Gastrocnemius medialis (tissue), 4 donors: ENCODE data around the gene KCNQ5. TPM values are rescaled to one million over a fixed set of nuclear protein-coding genes. Genes with fewer than 3 reads are reported as not detected.

ENCODE experiments used
- ATAC-seq, 2 donors: fragments of 150-250 bp; one replicate each; pipeline ENCODE4 v1.9.1; 2016
- DNase-seq, 2 donors: peaks; one replicate each; pipeline ENCODE4 v3.0.0-alpha.2; 2019
- H3K27ac ChIP-seq, 4 donors: fragments of 200-600 bp; sonication (generic); 1 replicate in 1 of 4; 2 replicates in 3 of 4; pipeline ENCODE4 v1.5.1; 2016 to 2018; ENCODE audit warnings: mild to moderate bottlenecking in 2 of 4, moderate library complexity in 1 of 4
- H3K27me3 ChIP-seq, 3 donors: fragments of 200-600 bp; sonication (generic) in 2 of 3; 1 replicate in 1 of 3; 2 replicates in 2 of 3; pipeline versions ENCODE4 v1.5.1 to v1.6.0; 2016 to 2019; ENCODE audit warnings: mild to moderate bottlenecking in 1 of 3, moderate library complexity in 1 of 3
- H3K36me3 ChIP-seq, 2 donors: fragments of 200-600 bp; sonication (generic) in 1 of 2; one replicate each; pipeline ENCODE4 v1.5.1; 2017 to 2018
- H3K4me1 ChIP-seq, 2 donors: fragments of 200-600 bp; sonication (generic) in 1 of 2; one replicate each; pipeline ENCODE4 v1.5.1; 2016 to 2017; ENCODE audit warnings: mild to moderate bottlenecking in 2 of 2
- H3K4me3 ChIP-seq, 4 donors: fragments of 200-600 bp; sonication (generic) in 3 of 4; 1 replicate in 1 of 4; 2 replicates in 3 of 4; pipeline ENCODE4 v1.5.1; 2016 to 2019; ENCODE audit warnings: mild to moderate bottlenecking in 2 of 4
- H3K9me3 ChIP-seq, 3 donors: fragments of 200-600 bp; sonication (generic) in 2 of 3; 1 replicate in 1 of 3; 2 replicates in 2 of 3; pipeline ENCODE4 v1.5.1; 2016 to 2019
- CTCF ChIP-seq, 5 experiments: fragments of 450-650 bp in 3 of 5; fragments of 200-600 bp in 2 of 5; sonication (generic) in 2 of 5; IDR thresholded peaks in 4 of 5; conservative IDR thresholded peaks in 1 of 5; 1 replicate in 4 of 5; 2 replicates in 1 of 5; pipeline ENCODE4 v1.5.1; 2016 to 2019; ENCODE audit warnings: antibody characterized with exemption in 5 of 5, mild to moderate bottlenecking in 3 of 5, moderate library complexity in 3 of 5
- POLR2A ChIP-seq, 2 donors: fragments of 450-650 bp; IDR thresholded peaks; one replicate each; pipeline ENCODE4 v1.6.1; 2017; ENCODE audit warnings: antibody characterized with exemption in 2 of 2, mild to moderate bottlenecking in 2 of 2, moderate library complexity in 2 of 2
- in situ Hi-C, 4 donors: fragments of 200-750 bp; cut with MboI; loops; one replicate each; pipeline versions ENCODE4 v1.15.0 to v1.8.0; 2017; ENCODE audit warnings: low sequenced_read_pairs in 4 of 4
- intact Hi-C: fragments of 100-400 bp; cut with DNase I; formaldehyde crosslinking; loops from one replicate; pipeline ENCODE4 v1.15.1; 2023; ENCODE audit warnings: low total_unique reads
- total RNA-seq, 4 donors: library from RNA; depleted of rRNA; stranded (reverse); fragments of >200 nt; gene quantifications; one replicate each; pipeline versions ENCODE4 v1.1.0 to v1.2.3, GENCODE V29; 2016

KCNQ5 gene
- total RNA-seq, 4 donors from 2014 or later = 5.3 to 19.3 (median 15.1) TPM

GRCh38 chr6:72649032-72649984 lies 27.4 kb downstream of the KCNQ5 start:
- H3K4me1 ChIP-seq = peaks cover 5 to 30% of the 10 kb centered on the region in 2 donors
- TF ChIP-seq POLR2A (IDR thresholded peaks at IDR 0.05) (no peak), CTCF (IDR thresholded peaks at IDR 0.05 in 4 of 5, conservative IDR thresholded peaks at IDR 0.05 in 1 of 5) (no peak)
- DNase-seq (no peak), ATAC-seq (peak in 1 of 2 donors; percentile 67)
- in situ Hi-C loops (no loop called here), intact Hi-C loops (no loop called here)
- H3K27me3 ChIP-seq = no peaks in the 10 kb centered on the region
- no peaks in the 10 kb centered on the region for H3K36me3 ChIP-seq
- no peaks in the 10 kb centered on the region for H3K9me3 ChIP-seq
- no peak overlapping the region for H3K4me3 ChIP-seq
- no peak overlapping the region for H3K27ac ChIP-seq

- H3K4me1 ChIP-seq = peaks cover 5 to 30% of the 10 kb centered on the region in 2 donors
- H3K27ac ChIP-seq = no peak overlapping the region
- DNase-seq (no peak), ATAC-seq (no peak)
- intact Hi-C loops = no loop called here
- H3K4me3 ChIP-seq = no peak overlapping the region
- no peaks in the 10 kb centered on the region for H3K27me3 ChIP-seq
- no peaks in the 10 kb centered on the region for H3K36me3 ChIP-seq
- in situ Hi-C loops = no loop called here
- H3K9me3 ChIP-seq = no peaks in the 10 kb centered on the region
- TF ChIP-seq CTCF (IDR thresholded peaks at IDR 0.05 in 4 of 5, conservative IDR thresholded peaks at IDR 0.05 in 1 of 5) (no peak), POLR2A (IDR thresholded peaks at IDR 0.05) (no peak)
Observed at GRCh38 chr6:72650081-72650745, 28.3 kb downstream of the KCNQ5 start.

- no peak for ATAC-seq
- TF ChIP-seq POLR2A (IDR thresholded peaks at IDR 0.05) (no peak), CTCF (IDR thresholded peaks at IDR 0.05 in 4 of 5, conservative IDR thresholded peaks at IDR 0.05 in 1 of 5) (no peak)
Observed at GRCh38 chr6:72651174-72651573, 29.3 kb downstream of the KCNQ5 start.

GRCh38 chr6:72651967-72652956 lies 30.4 kb downstream of the KCNQ5 start:
- Histone ChIP-seq H3K4me1 (peaks cover 5 to 30% of the 10 kb centered on the region in 2 donors), H3K27ac (peak overlapping the region in 1 of 4 donors; percentile 1), H3K36me3 (no peaks in the 10 kb centered on the region), H3K27me3 (no peaks in the 10 kb centered on the region), H3K9me3 (no peaks in the 10 kb centered on the region), H3K4me3 (no peak overlapping the region)
- no peak for DNase-seq
- no peak for TF ChIP-seq POLR2A (IDR thresholded peaks at IDR 0.05)
- in situ Hi-C loops = no loop called here
- intact Hi-C loops = no loop called here
- peak in 1 of 2 donors; percentile 47 for ATAC-seq

More at GRCh38 chr6:72651174-72651573, 29.3 kb downstream of the KCNQ5 start:
- H3K4me3 ChIP-seq = no peak overlapping the region
- no peak overlapping the region for H3K27ac ChIP-seq
- H3K27me3 ChIP-seq = no peaks in the 10 kb centered on the region
- intact Hi-C loops = no loop called here
- no peak for DNase-seq
- no peaks in the 10 kb centered on the region for H3K36me3 ChIP-seq
- no peaks in the 10 kb centered on the region for H3K9me3 ChIP-seq
- H3K4me1 ChIP-seq = peaks cover 5 to 30% of the 10 kb centered on the region in 2 donors
- in situ Hi-C loops = no loop called here
